Fibroblast of peridontal ligament (primary cell): ENCODE results near the gene GUCY1A2.
A peak's percentile ranks its signal among the peaks of the same experiment; 100 is the strongest.

Experiments used
- DNase-seq: peaks from one replicate; pipeline ENCODE4 v3.0.0-alpha.2; 2010; ENCODE audit errors: extremely low read depth

The GUCY1A2 gene

GRCh38 chr11:106999196-106999595 is 19.1 kb downstream of the GUCY1A2 start:
- no peak for DNase-seq

GRCh38 chr11:106998916-106999188 is 19.4 kb downstream of the GUCY1A2 start:
- no peak for DNase-seq

DNA sequence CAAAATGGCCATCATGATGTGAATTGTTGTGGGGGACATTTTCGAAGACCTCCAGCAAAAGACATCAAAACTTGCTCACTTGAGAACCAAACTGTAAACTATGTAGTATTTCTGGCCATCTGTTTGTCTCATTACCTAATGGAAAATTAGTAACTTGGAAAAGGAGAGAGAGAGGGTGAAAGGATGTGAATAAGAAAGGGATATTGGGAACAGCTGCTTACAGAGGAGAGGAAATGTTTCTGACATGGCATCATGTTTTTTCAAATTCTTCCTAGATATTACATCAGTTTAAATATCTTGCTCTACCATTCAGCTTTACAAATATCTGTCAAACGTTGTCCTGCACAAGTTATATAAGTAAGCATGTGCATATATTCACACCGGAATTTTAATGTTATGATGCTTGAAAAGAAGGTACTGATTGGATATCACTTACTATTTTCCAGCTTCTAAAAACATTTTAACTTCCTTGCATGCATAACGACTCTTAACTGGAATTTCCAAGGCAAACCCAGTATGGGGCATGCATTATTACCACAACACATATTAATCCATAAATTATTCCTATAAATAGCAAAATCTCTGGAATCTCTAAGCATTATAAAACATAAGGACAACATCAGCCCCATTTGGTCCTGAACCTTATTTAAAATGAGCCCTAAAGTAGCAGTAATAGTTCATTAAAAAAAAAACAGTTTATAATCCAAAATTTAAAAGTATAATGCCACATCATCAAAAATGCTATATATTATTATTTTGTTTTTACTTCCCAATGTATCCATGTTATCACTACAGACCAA is 20.0 kb downstream of the GUCY1A2 start:
- peak; percentile 88 for DNase-seq

- DNase-seq, result no peak
Measured at GRCh38 chr11:106997227-106997626, 21.0 kb downstream of the GUCY1A2 start.

DNA sequence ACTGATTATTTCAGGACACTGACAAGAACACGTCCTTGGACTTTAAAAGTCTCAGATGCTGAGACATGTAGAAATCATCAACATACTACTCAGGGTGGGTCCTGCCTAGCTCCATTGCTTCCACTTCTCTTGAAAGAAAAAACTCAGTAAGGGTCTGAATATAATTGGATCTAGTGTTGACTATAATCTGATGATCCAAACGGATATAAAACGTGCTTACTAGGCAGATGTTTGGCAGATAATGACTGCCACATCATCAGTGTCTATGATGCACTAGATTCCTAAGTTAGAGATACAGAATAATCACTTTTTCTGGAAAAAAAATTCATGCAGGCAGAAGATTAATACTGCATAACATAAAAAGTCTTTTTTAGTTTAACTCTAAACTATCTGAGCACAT is 21.6 kb downstream of the GUCY1A2 start:
- DNase-seq, result no peak

- no peak for DNase-seq
Measured at GRCh38 chr11:106990331-106990730, 27.9 kb downstream of the GUCY1A2 start.

- DNase-seq, result peak; percentile 63
Measured at GRCh38 chr11:106989078-106989455, 29.2 kb downstream of the GUCY1A2 start.

- peak; percentile 86 for DNase-seq
Measured at GRCh38 chr11:106988151-106989077, 29.9 kb downstream of the GUCY1A2 start.

DNA sequence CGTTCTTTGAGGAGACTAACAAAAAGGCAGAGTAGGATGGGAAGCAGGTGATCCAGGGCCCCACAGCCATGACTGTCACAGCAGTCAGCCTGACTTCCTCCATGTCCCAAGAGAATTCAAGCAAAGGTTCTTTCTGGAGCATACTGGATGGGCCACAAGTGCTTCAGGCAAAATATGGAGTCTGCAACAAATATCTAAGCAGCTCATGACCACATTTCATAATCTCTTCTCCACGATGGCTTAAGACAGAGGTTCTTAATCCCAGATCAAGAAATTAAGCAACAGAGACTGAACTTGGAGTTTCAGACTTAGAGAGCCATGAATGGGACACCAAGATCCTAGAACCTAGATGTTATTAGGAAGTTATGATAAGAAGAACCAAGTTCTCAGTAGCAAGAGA is 31.6 kb downstream of the GUCY1A2 start:
- DNase-seq, result no peak

DNA sequence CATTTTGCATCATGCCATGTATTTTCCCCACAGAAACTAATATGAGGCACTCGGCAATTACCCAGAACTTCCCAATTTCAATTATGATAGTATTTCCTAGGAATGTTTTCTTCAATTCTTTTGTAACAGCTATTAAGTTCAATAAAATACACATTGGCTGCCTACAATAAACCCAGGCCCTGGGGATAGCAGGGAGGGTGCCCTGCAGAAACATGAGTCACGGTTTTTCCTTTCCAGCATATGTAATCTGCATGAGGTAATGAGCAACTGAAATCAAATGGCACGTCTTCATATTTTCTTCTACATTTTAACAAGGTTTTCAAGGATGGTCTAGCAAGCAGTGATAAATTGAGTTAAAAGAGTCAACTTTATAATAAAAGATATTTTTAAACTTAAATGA is 32.0 kb downstream of the GUCY1A2 start:
- peak; percentile 70 for DNase-seq

- no peak for DNase-seq
Measured at GRCh38 chr11:106983991-106984390, 34.3 kb downstream of the GUCY1A2 start.

- DNase-seq, result no peak
Measured at GRCh38 chr11:106983261-106983660, 35.0 kb downstream of the GUCY1A2 start.

DNA sequence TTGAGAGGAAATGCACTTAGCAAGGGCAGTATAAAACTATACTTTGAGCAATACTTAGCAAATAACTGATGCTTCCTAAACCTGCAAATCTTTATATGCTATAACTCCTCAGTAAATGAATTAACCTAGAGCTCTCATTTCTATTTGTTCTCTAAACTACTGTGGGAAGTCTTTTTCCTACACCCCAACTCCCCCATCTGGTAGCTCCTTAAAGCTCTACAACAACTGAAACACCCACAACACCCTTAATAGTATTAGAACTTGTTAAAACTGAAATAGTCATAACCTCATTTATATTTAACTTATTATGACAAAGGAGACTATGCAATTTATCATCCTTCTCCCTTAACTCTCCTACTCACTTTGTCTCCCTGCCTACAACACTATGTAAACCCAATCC is 43.4 kb downstream of the GUCY1A2 start:
- DNase-seq, result peak; percentile 51

- DNase-seq, result no peak
Measured at GRCh38 chr11:106971864-106972263, 46.4 kb downstream of the GUCY1A2 start.

GRCh38 chr11:106969644-106970355 is 48.5 kb downstream of the GUCY1A2 start:
- no peak for DNase-seq

DNA sequence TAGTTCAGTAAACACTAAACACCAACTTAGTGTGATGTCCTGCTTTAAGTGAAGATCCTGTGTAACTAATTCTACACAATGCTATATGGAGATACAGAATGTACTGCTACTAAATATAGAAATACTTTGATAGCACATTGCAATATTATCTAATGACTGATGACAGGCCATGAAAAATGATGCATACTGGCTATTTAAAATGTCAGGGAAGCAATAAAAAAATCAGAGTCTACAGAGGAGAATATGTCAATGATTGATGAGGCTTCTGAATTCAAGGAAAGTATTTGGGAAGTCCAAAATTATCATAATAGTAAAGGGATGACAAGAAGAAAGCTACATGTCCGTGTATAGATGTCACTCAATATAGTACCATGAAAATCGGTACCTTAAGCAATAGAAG is 55.3 kb downstream of the GUCY1A2 start:
- no peak for DNase-seq

DNA sequence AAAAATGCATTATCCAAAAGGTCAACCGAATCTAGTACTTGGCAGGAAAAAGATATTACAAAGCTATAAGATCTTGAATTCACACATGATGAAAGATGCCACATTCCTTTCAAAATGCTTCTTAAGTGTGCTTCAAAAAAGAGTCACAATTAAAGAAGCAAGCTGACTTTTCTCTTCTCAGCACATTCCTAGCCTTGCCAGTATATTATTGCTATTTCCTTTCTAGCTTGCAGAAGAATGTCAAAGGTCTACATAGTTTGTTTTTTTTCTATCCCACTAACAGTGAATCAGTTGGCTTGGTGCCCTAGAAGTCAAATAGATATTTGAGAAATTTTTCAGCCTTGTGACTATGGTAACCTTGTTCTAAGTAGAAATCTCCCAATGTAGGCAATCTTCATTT is 56.8 kb downstream of the GUCY1A2 start:
- DNase-seq, result peak; percentile 98

GRCh38 chr11:106961048-106961447 is 57.2 kb downstream of the GUCY1A2 start:
- no peak for DNase-seq

GRCh38 chr11:106959800-106960199 is 58.5 kb downstream of the GUCY1A2 start:
- DNase-seq, result peak; percentile 84

- no peak for DNase-seq
Measured at GRCh38 chr11:106959386-106959785, 58.9 kb downstream of the GUCY1A2 start.

- DNase-seq, result peak; percentile 71
Measured at GRCh38 chr11:106958517-106959248, 59.6 kb downstream of the GUCY1A2 start.

DNA sequence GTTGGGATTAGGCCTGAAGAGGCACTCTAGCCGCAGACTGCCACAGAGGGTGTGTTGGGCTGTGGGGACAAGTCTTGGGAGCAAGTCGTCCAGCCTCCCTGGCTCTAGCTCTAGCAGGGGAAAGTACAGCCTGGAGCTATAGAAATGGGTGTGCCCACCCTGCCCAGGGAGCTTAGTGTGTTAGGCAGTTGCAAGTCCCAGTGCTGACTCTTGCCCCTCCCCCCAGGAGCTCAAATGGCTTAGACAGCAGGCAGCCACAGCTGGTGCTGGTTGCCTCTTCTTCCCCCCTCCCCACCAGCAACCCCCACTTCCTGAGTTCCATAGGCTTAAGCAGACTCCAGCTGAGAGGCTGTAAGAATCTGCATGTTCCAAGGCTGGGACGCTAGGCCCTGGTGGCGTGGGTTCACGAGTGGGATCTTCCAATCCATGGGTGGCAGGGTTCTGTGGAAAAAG is 61.2 kb downstream of the GUCY1A2 start:
- DNase-seq, result no peak
